H1 (cell line): Measurements from ENCODE around the gene DUXA. TPM values are rescaled to one million over a fixed set of nuclear protein-coding genes. Genes with fewer than 3 reads are reported as not detected.
A peak's percentile ranks its signal among the peaks of the same experiment; 100 is the strongest.

ENCODE experiments used
- CTCF ChIA-PET: fragments of 300-600 bp; sonication (Branson Sonifier 250); formaldehyde crosslinking; loops from one replicate; lab custom pipeline; 2021; ENCODE audit not compliant: partially characterized antibody; lab: Charles Lee
- POLR2A ChIA-PET: fragments of 300-600 bp; sonication (Branson Sonifier 250); formaldehyde crosslinking; loops from one replicate; lab custom pipeline; 2021; ENCODE audit warnings: inconsistent platforms; ENCODE audit not compliant: partially characterized antibody; lab: Charles Lee
- DNase-seq, 2 experiments: peaks; one replicate each; pipeline versions ENCODE4 v3.0.0 to v3.0.0-alpha.2; 2010 to 2022; ENCODE audit warnings: low spot score in 2 of 2, low read depth in 1 of 2, mixed read lengths in 1 of 2
- FAIRE-seq: peaks from 2 replicates; lab custom pipeline; 2011; peaks lifted over from hg19 to GRCh38; lab: Jason Lieb, UNC
- H2AFZ ChIP-seq: 2 replicates; pipeline ENCODE4 v1.8.1; 2012; ENCODE audit warnings: low read length, inconsistent platforms
- H2AK5ac ChIP-seq: 2 replicates; pipeline ENCODE4 v1.6.1; 2013; ENCODE audit warnings: low read depth, low read length
- H2BK120ac ChIP-seq: replicated peaks from 2 replicates; pipeline ENCODE3; 2013; ENCODE audit warnings: low read depth, low read length, inconsistent platforms
- H2BK12ac ChIP-seq: 2 replicates; pipeline ENCODE4 v1.6.1; 2013; ENCODE audit warnings: low read depth, low read length
- H2BK15ac ChIP-seq: 2 replicates; pipeline ENCODE4 v1.6.1; 2013; ENCODE audit warnings: low read length
- H2BK20ac ChIP-seq: 2 replicates; pipeline ENCODE4 v1.6.1; 2013; ENCODE audit warnings: low read length
- H2BK5ac ChIP-seq: 2 replicates; pipeline ENCODE4 v1.6.1; 2013; ENCODE audit warnings: low read depth, low read length
- H3K14ac ChIP-seq: 2 replicates; pipeline ENCODE4 v1.6.1; 2013; ENCODE audit warnings: inconsistent platforms; ENCODE audit not compliant: insufficient read length
- H3K18ac ChIP-seq: 2 replicates; pipeline ENCODE4 v1.6.1; 2013; ENCODE audit warnings: low read length; ENCODE audit errors: extremely low read depth
- H3K23ac ChIP-seq: 2 replicates; pipeline ENCODE4 v1.6.1; 2013; ENCODE audit warnings: inconsistent platforms; ENCODE audit not compliant: insufficient read length
- H3K23me2 ChIP-seq: 2 replicates; pipeline ENCODE4 v1.6.1; 2013; ENCODE audit warnings: low read depth, low read length
- H3K27ac ChIP-seq: 2 replicates; pipeline ENCODE4 v1.6.1; 2011; ENCODE audit warnings: low read depth, low read length, inconsistent platforms
- H3K27me3 ChIP-seq, 4 experiments: replicated peaks in 1 of 4; 1 replicate in 1 of 4; 2 replicates in 3 of 4; pipeline versions ENCODE4 v1.6.1 to v1.8.1; 2011 to 2013; ENCODE audit warnings: low read length in 3 of 4, mild to moderate bottlenecking in 3 of 4, inconsistent platforms in 2 of 4, mixed read lengths in 2 of 4, moderate library complexity in 1 of 4; ENCODE audit not compliant: control insufficient read depth in 3 of 4, insufficient read depth in 3 of 4; ENCODE audit errors: extremely low read depth in 1 of 4
- H3K36me3 ChIP-seq, 4 experiments: 2 replicates each; pipeline versions ENCODE4 v1.6.1 to v1.8.1; 2011 to 2013; ENCODE audit warnings: mild to moderate bottlenecking in 4 of 4, low read length in 3 of 4, moderate library complexity in 2 of 4, control low read depth in 1 of 4, inconsistent platforms in 1 of 4; ENCODE audit not compliant: insufficient read depth in 4 of 4, control insufficient read depth in 2 of 4
- H3K4ac ChIP-seq: replicated peaks from 2 replicates; pipeline ENCODE3; 2013; ENCODE audit warnings: low read length, low read depth, mixed read lengths, inconsistent platforms; ENCODE audit not compliant: insufficient read length
- H3K4me1 ChIP-seq, 4 experiments: replicated peaks in 1 of 4; 1 replicate in 1 of 4; 2 replicates in 3 of 4; pipeline versions ENCODE4 v1.6.1 to v1.8.1; 2011 to 2013; ENCODE audit warnings: low read length in 3 of 4, inconsistent platforms in 2 of 4, mixed read lengths in 1 of 4; ENCODE audit not compliant: insufficient read depth in 4 of 4, control insufficient read depth in 3 of 4
- H3K4me2 ChIP-seq, 2 experiments: 2 replicates each; pipeline versions ENCODE4 v1.6.1 to v1.8.1; 2011 to 2013; ENCODE audit warnings: low read depth in 2 of 2, low read length in 2 of 2, control low read depth in 1 of 2, inconsistent platforms in 1 of 2, mild to moderate bottlenecking in 1 of 2; ENCODE audit not compliant: insufficient read depth in 1 of 2
- H3K4me3 ChIP-seq, 4 experiments: fragments of 200-600, 300-600 bp in 1 of 4; sonication (generic), shearing (Covaris generic), sonication (Bioruptor Twin) in 1 of 4; 2 replicates each; pipeline versions ENCODE4 v1.5.1 to v1.8.1; 2011 to 2016; ENCODE audit warnings: low read length in 4 of 4, low read depth in 3 of 4, control low read depth in 2 of 4, inconsistent platforms in 2 of 4, mild to moderate bottlenecking in 2 of 4, mixed read lengths in 1 of 4, moderate library complexity in 1 of 4; ENCODE audit not compliant: insufficient read depth in 2 of 4; ENCODE audit errors: extremely low read depth in 1 of 4
- H3K56ac ChIP-seq: replicated peaks from 2 replicates; pipeline ENCODE3; 2013; ENCODE audit warnings: low read depth, mild to moderate bottlenecking, mixed read lengths, low read length, inconsistent platforms; ENCODE audit not compliant: insufficient read length
- H3K79me1 ChIP-seq: 2 replicates; pipeline ENCODE4 v1.6.1; 2013; ENCODE audit warnings: low read depth, low read length, control low read depth
- H3K79me2 ChIP-seq, 2 experiments: 2 replicates each; pipeline versions ENCODE4 v1.6.1 to v1.8.1; 2012 to 2013; ENCODE audit warnings: low read length in 2 of 2, mild to moderate bottlenecking in 2 of 2, inconsistent platforms in 1 of 2; ENCODE audit not compliant: insufficient read depth in 2 of 2, control insufficient read depth in 1 of 2
- H3K9ac ChIP-seq, 4 experiments: replicated peaks in 1 of 4; 1 replicate in 1 of 4; 2 replicates in 3 of 4; pipeline versions ENCODE4 v1.6.1 to v1.8.1; 2011 to 2013; ENCODE audit warnings: low read depth in 3 of 4, low read length in 3 of 4, control low read depth in 2 of 4, mild to moderate bottlenecking in 2 of 4, moderate library complexity in 2 of 4, inconsistent platforms in 1 of 4; ENCODE audit errors: extremely low read depth in 1 of 4
- H3K9me3 ChIP-seq, 2 experiments: 2 replicates each; pipeline versions ENCODE4 v1.6.1 to v1.8.1; 2012 to 2013; ENCODE audit warnings: mild to moderate bottlenecking in 2 of 2, moderate library complexity in 2 of 2, control low read depth in 1 of 2, inconsistent platforms in 1 of 2, low read depth in 1 of 2, low read length in 1 of 2, mixed read lengths in 1 of 2; ENCODE audit not compliant: insufficient read depth in 2 of 2
- H4K20me1 ChIP-seq, 2 experiments: replicated peaks in 1 of 2; 2 replicates each; pipeline versions ENCODE3 to v1.8.1; 2011 to 2013; ENCODE audit warnings: inconsistent platforms in 2 of 2, low read length in 2 of 2, mild to moderate bottlenecking in 1 of 2; ENCODE audit not compliant: insufficient read depth in 2 of 2, control insufficient read depth in 1 of 2
- H4K5ac ChIP-seq: 2 replicates; pipeline ENCODE4 v1.6.1; 2013; ENCODE audit warnings: low read length, low read depth, mixed read lengths, inconsistent platforms; ENCODE audit not compliant: insufficient read length
- H4K8ac ChIP-seq: 2 replicates; pipeline ENCODE4 v1.8.0; 2013; ENCODE audit warnings: mild to moderate bottlenecking, moderate library complexity, low read length, inconsistent platforms; ENCODE audit not compliant: insufficient read depth; ENCODE audit errors: extremely low read depth
- H4K91ac ChIP-seq: replicated peaks from 2 replicates; pipeline ENCODE3; 2013; ENCODE audit warnings: low read length, mixed read lengths, inconsistent platforms; ENCODE audit not compliant: insufficient read length
- EZH2 ChIP-seq: fragments of 200-600 bp; sonication (generic); IDR thresholded peaks from 2 replicates; pipeline ENCODE4 v1.7.1; 2012; ENCODE audit warnings: low read depth, mild to moderate bottlenecking, moderate library complexity, low read length, inconsistent platforms; ENCODE audit not compliant: severe bottlenecking
- KDM4A ChIP-seq: IDR thresholded peaks from one replicate; pipeline ENCODE4 v1.7.1; 2012; ENCODE audit warnings: low read depth, mild to moderate bottlenecking, moderate library complexity, low read length, inconsistent platforms; ENCODE audit not compliant: severe bottlenecking
- RAD21 ChIP-seq, 2 experiments: IDR thresholded peaks in 1 of 2; conservative IDR thresholded peaks in 1 of 2; 2 replicates each; pipeline ENCODE4 v1.6.1; 2011; ENCODE audit warnings: low read depth in 2 of 2, low read length in 2 of 2, improper control_type of control experiment in 1 of 2, inconsistent platforms in 1 of 2, mild to moderate bottlenecking in 1 of 2, moderate library complexity in 1 of 2
- RNF2 ChIP-seq: fragments of 200-900, 300-1000 bp; sonication (generic); IDR thresholded peaks from 2 replicates; pipeline ENCODE4 v1.7.1; 2016; ENCODE audit warnings: borderline replicate concordance, low read depth, mild to moderate bottlenecking, antibody characterized with exemption, low read length; ENCODE audit not compliant: poor library complexity, severe bottlenecking; ENCODE audit errors: missing control alignments
- SIN3A ChIP-seq, 2 experiments: IDR thresholded peaks in 1 of 2; conservative IDR thresholded peaks in 1 of 2; 2 replicates each; pipeline ENCODE4 v1.6.1; 2011 to 2012; ENCODE audit warnings: low read length in 2 of 2, improper control_type of control experiment in 1 of 2, low read depth in 1 of 2, mild to moderate bottlenecking in 1 of 2
- SIX5 ChIP-seq: IDR thresholded peaks from 2 replicates; pipeline ENCODE4 v1.6.1; 2011; ENCODE audit warnings: mild to moderate bottlenecking, low read depth, low read length
- SUZ12 ChIP-seq: fragments of 200-600 bp; sonication (generic); IDR thresholded peaks from 2 replicates; pipeline ENCODE4 v1.6.1; 2012; ENCODE audit warnings: mild to moderate bottlenecking, inconsistent platforms, low read length, moderate library complexity, mixed read lengths
- WGBS, 2 experiments: shearing (Covaris generic) in 1 of 2; methylation state at CpG; one replicate each; pipeline versions ENCODE4 v1.1.6 to v1.1.7; 2013 to 2015; ENCODE audit warnings: low lambda C conversion rate in 2 of 2, mixed read lengths in 2 of 2, inconsistent platforms in 1 of 2, low coverage in 1 of 2, missing lambda C conversion rate in 1 of 2; ENCODE audit not compliant: insufficient replicate concordance in 2 of 2, insufficient coverage in 1 of 2, insufficient read length in 1 of 2; ENCODE audit errors: extremely low coverage in 1 of 2, missing lambda C conversion rate in 1 of 2; 5-methylcytosine and 5-hydroxymethylcytosine counted together
- polyA plus RNA-seq, 7 experiments: library from polyadenylated mRNA; depleted of rRNA in 3 of 7; stranded (reverse) in 5 of 7; unstranded in 2 of 7; fragments of >200 nt in 5 of 7; fragments of 200-250 nt in 2 of 7; gene quantifications; 1 replicate in 5 of 7; 2 replicates in 1 of 7; 4 replicates in 1 of 7; pipeline versions ENCODE4 v1.2.1 to v1.2.3, GENCODE V29; 2011 to 2013; ENCODE audit warnings: missing spikeins in 2 of 7, mixed read lengths in 2 of 7
- total RNA-seq: library from RNA; stranded (reverse); fragmentation: NEBNext Ultra II Directional; extraction: Animal tissue kit (Norgen Biotek cat#: 25700); gene quantifications from 2 replicates; pipeline ENCODE4 v1.2.1, GENCODE V29; 2021

DUXA gene
- total and polyA plus RNA-seq, 2 of the 8 experiments (the other 6 are each of a cell fraction or from before 2014, with no cell fraction given) = not detected

DNA sequence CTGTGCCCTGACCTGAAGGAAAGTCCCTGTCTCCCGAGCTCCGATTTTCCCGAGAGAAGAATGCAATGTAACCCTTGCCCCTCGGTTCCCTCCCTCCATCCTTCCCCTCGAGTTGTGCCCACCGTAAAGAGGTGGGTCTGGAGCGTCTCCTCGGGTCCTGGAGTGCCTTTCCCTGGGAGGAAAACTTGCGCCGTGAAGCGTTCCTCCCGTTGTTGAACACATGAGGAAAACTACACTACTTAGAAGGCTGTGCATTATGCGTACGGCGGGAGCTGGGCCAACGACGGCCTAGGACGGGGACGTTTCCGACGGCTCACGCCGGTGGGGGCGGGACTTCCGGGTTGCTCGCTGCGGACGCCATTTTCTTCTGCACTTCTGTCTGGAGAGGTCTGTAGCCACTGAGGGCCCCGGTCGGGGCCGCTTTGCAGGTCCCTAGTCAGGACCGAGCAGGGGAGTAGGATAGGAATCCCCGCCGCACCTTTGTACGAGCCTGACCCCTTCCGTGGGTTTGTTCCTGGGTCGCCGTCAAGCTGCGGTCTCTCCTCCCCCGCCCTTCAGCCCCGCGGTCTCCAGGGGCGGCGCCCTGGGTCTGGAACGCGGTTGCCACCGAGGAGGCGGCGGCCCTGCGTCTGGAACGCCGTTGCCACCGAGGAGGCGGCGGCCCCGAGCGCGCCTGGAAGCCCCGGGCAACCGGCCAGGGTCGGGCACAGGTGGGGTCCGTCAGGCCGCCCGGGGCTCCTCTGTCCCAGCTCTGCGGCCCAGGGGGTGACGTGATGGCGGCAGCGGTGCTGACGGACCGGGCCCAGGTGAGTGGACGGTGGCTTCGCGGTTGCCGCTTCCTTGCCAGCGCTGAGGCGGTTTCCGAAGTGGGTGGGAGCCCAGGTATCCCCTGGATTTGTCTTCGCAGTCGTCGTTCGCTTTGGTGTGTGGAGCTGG lies 24.1 kb upstream of the DUXA start, which contains the start of gene ZNF264:
Gene ZNF264 (plus strand): TSS at position 360 of the 936 bp plus-strand sequence. CDS start 414 bp downstream, at position 774.
- H2BK20ac ChIP-seq = no peak within 1 kb of the TSS
- peak; percentile 19 to 92 for DNase-seq
- H4K5ac ChIP-seq = peak within 1 kb of the TSS; percentile 92
- peak within 1 kb of the TSS; percentile 100 for H2AFZ ChIP-seq
- peak within 1 kb of the TSS; percentile 78 to 99 (median 90) for H3K4me3 ChIP-seq
- peak within 1 kb of the TSS; percentile 78; the same call in 1 of the 2 replicates for H3K27ac ChIP-seq
- H2AK5ac ChIP-seq = no peak within 1 kb of the TSS; the same call in 1 of the 2 replicates
- peak within 1 kb of the TSS; percentile 82 for H2BK5ac ChIP-seq
- H3K4me2 ChIP-seq = peak within 1 kb of the TSS; percentile 94 to 97
- H3K79me1 ChIP-seq = peaks cover 11% of the 10 kb centered on the region
- H3K4me1 ChIP-seq = peaks cover 0 to 6% (median 0%) of the 10 kb centered on the region in 4 experiments; a peak in 2 of 7 replicates
- POLR2A ChIA-PET = interaction anchor here (0.6 to 2.0 kb wide), 9 partner anchors 10 to 595 kb away, joined by 3 to 12 read pairs (median 4); partner anchors contain the start of gene ZNF805
- H2BK15ac ChIP-seq = no peak within 1 kb of the TSS
- peaks cover 19 to 25% of the 10 kb centered on the region in 2 experiments for H3K9me3 ChIP-seq
- H4K8ac ChIP-seq = peak within 1 kb of the TSS; percentile 97
- peak within 1 kb of the TSS; percentile 50 for H3K4ac ChIP-seq
- peak within 1 kb of the TSS; percentile 90 for H3K56ac ChIP-seq
- no peak within 1 kb of the TSS for H3K14ac ChIP-seq
- 5% methylated on average over 62 of the region's 81 CpGs; no CpG with 5 or more reads in 1 of the 2 experiments for whole genome bisulfite sequencing, 2 experiments
- peak within 1 kb of the TSS; percentile 91 for H3K18ac ChIP-seq
- peak within 1 kb of the TSS; percentile 75 to 92 (median 80) for H3K9ac ChIP-seq
- no peak within 1 kb of the TSS for H2BK120ac ChIP-seq
- no peak within 1 kb of the TSS for H2BK12ac ChIP-seq
- H3K23ac ChIP-seq = no peak within 1 kb of the TSS
- peaks cover 0 to 8% of the 10 kb centered on the region in 2 experiments for H4K20me1 ChIP-seq
- peak; percentile 13 for FAIRE-seq
- no peaks in the 10 kb centered on the region; a peak in 1 of 7 replicates for H3K27me3 ChIP-seq
- peaks cover 16 to 20% of the 10 kb centered on the region in 2 experiments; a peak in 3 of 4 replicates for H3K79me2 ChIP-seq
- peaks cover 0 to 26% (median 13%) of the 10 kb centered on the region in 4 experiments; a peak in 6 of 8 replicates for H3K36me3 ChIP-seq
- H3K23me2 ChIP-seq = peaks cover 11% of the 10 kb centered on the region
- CTCF ChIA-PET = interaction anchor here (0.9 to 1.1 kb wide), 2 partner anchors 881 to 1111 kb away, joined by 3 read pairs; no protein-coding TSS in a partner anchor
- H4K91ac ChIP-seq = peak within 1 kb of the TSS; percentile 94
- TF ChIP-seq EZH2 = no peak
- TF ChIP-seq SIN3A (conservative IDR thresholded peaks at IDR 0.05 in 1 of 2, IDR thresholded peaks at IDR 0.05 in 1 of 2; ENCODE audit: low read depth in 1 of 2, low read length in 2 of 2) = 0 out of 4 replicates have a peak, but pooled peaks of 1 of the 2 experiments have one; percentile 13
- no peak for TF ChIP-seq SIX5
- TF ChIP-seq SUZ12 = no peak
- peak; percentile 94 for TF ChIP-seq KDM4A
- TF ChIP-seq RNF2 = no peak
- no peak for TF ChIP-seq RAD21 (IDR thresholded peaks at IDR 0.05 in 1 of 2, conservative IDR thresholded peaks at IDR 0.05 in 1 of 2; ENCODE audit: low read depth in 2 of 2, low read length in 2 of 2)
